ENCODE measurements around the gene NOX5.

NOX5 gene

GRCh38 chr15:69107025-69107620 lies 92.6 kb downstream of the NOX5 start:
- DNase-seq = no peak

Data from activated T-cell treated with anti-CD3 and anti-CD28 coated beads, Interleukin-2, amount 50 U/mL, for 1 hour (primary cell).